Measurements from ENCODE around the gene GAN. TPM values are rescaled to one million over a fixed set of nuclear protein-coding genes. Genes with fewer than 3 reads are reported as not detected.

Gene GAN
- total and polyA plus RNA-seq, 2 donors (not counting 1 experiment from before 2014, with no cell fraction given) = 0.79 to 6.9 TPM

DNA sequence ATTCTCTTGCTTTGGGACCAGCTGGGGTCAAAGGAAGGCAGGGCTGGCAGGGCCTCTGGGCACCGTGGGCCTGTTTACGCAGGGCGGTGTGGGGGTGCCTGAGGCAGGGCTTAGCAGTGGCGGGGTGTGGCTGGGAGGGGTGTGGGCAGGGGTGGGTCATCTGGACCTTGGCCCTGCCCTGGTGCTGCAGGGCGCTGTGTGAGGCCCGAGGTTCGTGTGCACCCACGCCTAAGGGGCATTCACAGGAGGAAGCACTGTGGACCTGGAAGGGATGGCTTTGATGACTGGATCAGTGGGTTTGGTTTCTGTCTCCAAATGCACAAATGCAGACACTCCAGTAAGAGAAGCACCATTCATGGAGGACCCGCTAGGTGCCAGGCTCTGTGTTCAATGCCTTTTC is 39.0 kb upstream of the GAN start:
- Histone ChIP-seq H3K4me3 (ENCODE audit: control extremely low read depth in 1 of 5, extremely low read depth in 1 of 5, insufficient read depth in 1 of 5, low read depth in 2 of 5, low read length in 4 of 5) (no peak overlapping the region), H3K79me2 (ENCODE audit: control insufficient read depth, insufficient read depth, low read length) (no peaks in the 10 kb centered on the region)
- peaks cover 19% of the 10 kb centered on the region for H3K27me3 Mint-ChIP-seq

DNA sequence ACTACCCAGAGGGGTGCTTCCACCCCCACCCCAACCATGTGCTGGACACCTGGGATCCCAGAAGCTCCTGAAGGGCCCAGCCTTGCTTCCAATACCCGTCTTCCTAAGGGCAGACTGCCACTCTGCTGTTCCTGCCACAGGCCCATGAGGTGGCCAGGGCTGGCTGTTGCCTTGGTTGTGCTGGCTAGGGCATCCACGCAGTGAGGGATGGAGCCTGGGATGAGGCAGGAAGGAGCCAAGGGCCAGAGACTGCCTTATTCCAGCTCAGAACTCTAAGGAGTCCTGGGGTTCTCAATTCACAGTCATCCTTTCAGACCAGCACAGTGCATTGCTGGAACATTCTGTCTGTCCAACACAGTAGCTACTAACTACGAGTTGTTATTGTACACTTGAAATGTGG is 38.4 kb upstream of the GAN start:
- no peak overlapping the region for H3K9ac ChIP-seq (ENCODE audit: low read length)
- ATAC-seq (ENCODE audit: low read depth) = no peak
- CTCF ChIA-PET = no interaction called here

More for the DNA sequence above, 39.0 kb upstream of the GAN start:
- ATAC-seq (ENCODE audit: low read depth) (no peak), DNase-seq (no peak)
- CTCF ChIA-PET = no interaction called here
- no peak overlapping the region for H3K4me3 Mint-ChIP-seq
- POLR2A ChIA-PET = no interaction called here
- no peaks in the 10 kb centered on the region for H3K9me3 ChIP-seq (ENCODE audit: control extremely low read depth in 1 of 3, control insufficient read depth in 2 of 3, insufficient read depth in 1 of 3, low read length in 2 of 3)
- H3K9me3 Mint-ChIP-seq (ENCODE audit: insufficient read depth) = no peaks in the 10 kb centered on the region
- TF ChIP-seq, protein P1, sequence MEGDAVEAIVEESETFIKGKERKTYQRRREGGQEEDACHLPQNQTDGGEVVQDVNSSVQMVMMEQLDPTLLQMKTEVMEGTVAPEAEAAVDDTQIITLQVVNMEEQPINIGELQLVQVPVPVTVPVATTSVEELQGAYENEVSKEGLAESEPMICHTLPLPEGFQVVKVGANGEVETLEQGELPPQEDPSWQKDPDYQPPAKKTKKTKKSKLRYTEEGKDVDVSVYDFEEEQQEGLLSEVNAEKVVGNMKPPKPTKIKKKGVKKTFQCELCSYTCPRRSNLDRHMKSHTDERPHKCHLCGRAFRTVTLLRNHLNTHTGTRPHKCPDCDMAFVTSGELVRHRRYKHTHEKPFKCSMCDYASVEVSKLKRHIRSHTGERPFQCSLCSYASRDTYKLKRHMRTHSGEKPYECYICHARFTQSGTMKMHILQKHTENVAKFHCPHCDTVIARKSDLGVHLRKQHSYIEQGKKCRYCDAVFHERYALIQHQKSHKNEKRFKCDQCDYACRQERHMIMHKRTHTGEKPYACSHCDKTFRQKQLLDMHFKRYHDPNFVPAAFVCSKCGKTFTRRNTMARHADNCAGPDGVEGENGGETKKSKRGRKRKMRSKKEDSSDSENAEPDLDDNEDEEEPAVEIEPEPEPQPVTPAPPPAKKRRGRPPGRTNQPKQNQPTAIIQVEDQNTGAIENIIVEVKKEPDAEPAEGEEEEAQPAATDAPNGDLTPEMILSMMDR (IDR thresholded peaks at IDR 0.05) = no peak
- TF ChIP-seq EZH2 (IDR thresholded peaks at IDR 0.05; ENCODE audit: borderline replicate concordance, insufficient read depth, low read depth, low read length, poor library complexity, severe bottlenecking) = no peak
- no peaks in the 10 kb centered on the region for H3K4me1 Mint-ChIP-seq
- H2AFZ ChIP-seq (ENCODE audit: insufficient read depth, low read depth, low read length, poor library complexity, severe bottlenecking) = no peak overlapping the region
- H3K27me3 ChIP-seq (replicated peaks in 1 of 4; ENCODE audit: control extremely low read depth in 1 of 4, control insufficient read depth in 3 of 4, insufficient read depth in 4 of 4, low read length in 3 of 4) = peaks cover 0 to 4% (median 0%) of the 10 kb centered on the region in 4 experiments
- intact Hi-C loops (cut with micrococcal nuclease) = no loop called here
- no peaks in the 10 kb centered on the region for H4K20me1 ChIP-seq (ENCODE audit: control insufficient read depth, insufficient read depth, low read length, poor library complexity, severe bottlenecking)
- H3K27ac Mint-ChIP-seq = no peak overlapping the region
- H3K27ac ChIP-seq (ENCODE audit: low read length in 2 of 2) = no peak overlapping the region
- H3K9ac ChIP-seq (ENCODE audit: low read length) = no peak overlapping the region
- H3K4me2 ChIP-seq (replicated peaks; ENCODE audit: low read depth, low read length, poor library complexity, severe bottlenecking) = no peak overlapping the region
- no peaks in the 10 kb centered on the region for H3K4me1 ChIP-seq (ENCODE audit: control insufficient read depth in 2 of 2, insufficient read depth in 2 of 2, low read length in 2 of 2)
- H3K36me3 ChIP-seq (replicated peaks in 1 of 2; ENCODE audit: control extremely low read depth in 1 of 2, control insufficient read depth in 1 of 2, extremely low read depth in 1 of 2, insufficient read depth in 2 of 2, low read length in 1 of 2) = no peaks in the 10 kb centered on the region
- 91% methylated on average over 9 of the region's 9 CpGs for WGBS (ENCODE audit: insufficient coverage)

More for the DNA sequence above, 38.4 kb upstream of the GAN start:
- Mint-ChIP-seq H3K27ac (no peak overlapping the region), H3K27me3 (peaks cover 18% of the 10 kb centered on the region), H3K4me3 (no peak overlapping the region), H3K9me3 (ENCODE audit: insufficient read depth) (no peaks in the 10 kb centered on the region), H3K4me1 (no peaks in the 10 kb centered on the region)
- Histone ChIP-seq H3K4me3 (ENCODE audit: control extremely low read depth in 1 of 5, extremely low read depth in 1 of 5, insufficient read depth in 1 of 5, low read depth in 2 of 5, low read length in 4 of 5) (no peak overlapping the region), H3K27ac (ENCODE audit: low read length in 2 of 2) (no peak overlapping the region), H3K4me2 (replicated peaks; ENCODE audit: low read depth, low read length, poor library complexity, severe bottlenecking) (no peak overlapping the region), H2AFZ (ENCODE audit: insufficient read depth, low read depth, low read length, poor library complexity, severe bottlenecking) (no peak overlapping the region), H3K4me1 (ENCODE audit: control insufficient read depth in 2 of 2, insufficient read depth in 2 of 2, low read length in 2 of 2) (no peaks in the 10 kb centered on the region), H4K20me1 (ENCODE audit: control insufficient read depth, insufficient read depth, low read length, poor library complexity, severe bottlenecking) (no peaks in the 10 kb centered on the region), H3K27me3 (replicated peaks in 1 of 4; ENCODE audit: control extremely low read depth in 1 of 4, control insufficient read depth in 3 of 4, insufficient read depth in 4 of 4, low read length in 3 of 4) (peaks cover 0 to 4% (median 0%) of the 10 kb centered on the region in 4 experiments), H3K9me3 (ENCODE audit: control extremely low read depth in 1 of 3, control insufficient read depth in 2 of 3, insufficient read depth in 1 of 3, low read length in 2 of 3) (no peaks in the 10 kb centered on the region), H3K79me2 (ENCODE audit: control insufficient read depth, insufficient read depth, low read length) (no peaks in the 10 kb centered on the region), H3K36me3 (replicated peaks in 1 of 2; ENCODE audit: control extremely low read depth in 1 of 2, control insufficient read depth in 1 of 2, extremely low read depth in 1 of 2, insufficient read depth in 2 of 2, low read length in 1 of 2) (no peaks in the 10 kb centered on the region)
- POLR2A ChIA-PET = no interaction called here
- WGBS (ENCODE audit: insufficient coverage) = 100% methylated on average over 2 of the region's 3 CpGs
- intact Hi-C loops (cut with micrococcal nuclease) = no loop called here
- DNase-seq = no peak
- TF ChIP-seq, protein P1 (IDR thresholded peaks at IDR 0.05) = no peak
- no peak for TF ChIP-seq EZH2 (IDR thresholded peaks at IDR 0.05; ENCODE audit: borderline replicate concordance, insufficient read depth, low read depth, low read length, poor library complexity, severe bottlenecking)
